NOMO-1 (cell line): ENCODE measurements around the gene ADRM1.

Experiments used
- DNase-seq, 2 experiments: peaks; one replicate each; lab custom pipeline; 2025; ENCODE audit not compliant: unreplicated experiment in 2 of 2; lab: John Stamatoyannopoulos, UW

The ADRM1 gene

GRCh38 chr20:62309198-62309944, 6.6 kb downstream of the ADRM1 start:
- no peak for DNase-seq

DNA sequence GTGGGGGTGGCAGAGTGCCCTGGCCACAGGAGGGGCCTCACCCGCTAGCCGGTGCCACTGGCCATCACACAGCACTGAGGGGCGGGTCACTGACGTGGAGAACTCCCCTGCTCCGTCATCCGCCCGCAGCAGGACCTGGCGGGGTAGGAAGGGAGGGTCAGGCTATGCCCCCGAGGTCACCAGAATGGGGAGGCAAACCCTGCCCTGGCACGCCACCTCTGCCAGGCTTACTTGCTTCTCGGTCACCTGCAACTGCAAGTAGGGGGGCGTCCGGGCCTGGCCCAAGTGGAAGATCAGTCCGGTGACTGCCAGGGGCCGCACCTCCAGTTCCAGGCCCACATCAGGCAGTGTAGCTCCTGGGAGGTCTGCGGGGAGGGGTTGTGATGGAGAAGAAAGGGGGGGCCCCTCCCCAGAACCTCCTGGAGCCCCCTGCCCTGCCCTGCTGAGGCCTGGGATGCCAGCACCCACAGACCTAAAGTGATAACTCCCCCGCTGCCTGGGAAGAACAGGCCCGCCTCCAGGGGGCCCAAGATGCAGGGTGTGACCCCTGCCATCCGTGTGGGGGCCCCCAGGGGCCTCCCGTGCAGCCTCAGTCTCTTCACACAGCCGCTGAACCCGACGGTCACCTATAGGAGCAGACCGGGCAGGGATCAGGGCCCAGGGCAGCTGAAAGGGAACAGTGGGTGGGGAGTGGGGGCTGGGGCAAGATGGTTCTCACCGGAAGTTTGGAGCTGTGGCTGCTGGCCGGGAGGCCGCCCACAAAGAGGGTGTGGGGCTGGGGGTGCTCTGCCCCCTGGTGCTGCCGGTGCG, 7.4 kb downstream of the ADRM1 start:
- DNase-seq, result no peak

DNA sequence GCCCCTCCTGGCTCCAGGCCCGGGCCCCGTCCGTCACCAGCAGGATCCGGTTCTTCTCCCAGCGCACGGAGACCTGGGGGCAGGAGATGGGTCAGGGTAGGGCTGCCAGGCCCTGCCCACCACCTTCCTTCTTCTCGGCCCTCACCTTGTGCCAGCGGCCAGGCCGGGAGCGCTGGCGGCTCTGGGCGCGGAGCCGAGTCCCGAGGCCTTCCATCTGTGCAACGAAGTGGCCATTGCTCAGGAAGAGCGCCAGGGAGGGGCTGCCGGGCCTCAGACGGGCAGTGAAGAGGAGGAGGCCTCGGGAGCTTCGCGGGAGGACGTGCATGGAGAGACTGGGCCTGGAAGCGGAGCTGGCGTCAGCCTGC, 7.9 kb downstream of the ADRM1 start:
- no peak for DNase-seq

DNA sequence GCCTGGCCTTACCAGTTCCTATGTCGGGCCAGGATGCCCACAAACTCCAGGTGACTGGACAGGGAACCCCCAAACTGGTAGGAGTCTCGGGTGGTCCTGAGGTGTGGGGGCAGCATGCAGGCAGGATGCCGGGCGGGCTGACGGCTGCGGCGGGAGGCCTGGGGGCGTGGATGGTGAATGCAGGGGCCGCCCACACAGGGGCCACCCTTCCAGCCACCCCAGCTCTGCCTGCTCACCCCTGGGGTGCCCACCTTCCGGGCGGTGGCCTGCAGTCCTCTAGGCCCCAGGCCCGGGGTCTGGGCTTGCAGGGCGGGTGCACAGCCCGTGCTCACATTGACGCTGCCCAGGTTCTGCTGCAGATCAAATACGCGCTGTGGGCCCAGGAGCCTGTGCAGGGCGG, 8.4 kb downstream of the ADRM1 start:
- no peak for DNase-seq

- DNase-seq, result no peak
Measured at GRCh38 chr20:62311832-62312661, 9.2 kb downstream of the ADRM1 start.

- DNase-seq, result no peak
Measured at GRCh38 chr20:62312662-62312977, 9.8 kb downstream of the ADRM1 start.

GRCh38 chr20:62313021-62313420, 10.2 kb downstream of the ADRM1 start:
- DNase-seq, result no peak

GRCh38 chr20:62313460-62314338, 10.9 kb downstream of the ADRM1 start:
- DNase-seq, result no peak

GRCh38 chr20:62314339-62314638, 11.5 kb downstream of the ADRM1 start:
- DNase-seq, result no peak

GRCh38 chr20:62314711-62315302, 12.0 kb downstream of the ADRM1 start:
- DNase-seq, result no peak

DNA sequence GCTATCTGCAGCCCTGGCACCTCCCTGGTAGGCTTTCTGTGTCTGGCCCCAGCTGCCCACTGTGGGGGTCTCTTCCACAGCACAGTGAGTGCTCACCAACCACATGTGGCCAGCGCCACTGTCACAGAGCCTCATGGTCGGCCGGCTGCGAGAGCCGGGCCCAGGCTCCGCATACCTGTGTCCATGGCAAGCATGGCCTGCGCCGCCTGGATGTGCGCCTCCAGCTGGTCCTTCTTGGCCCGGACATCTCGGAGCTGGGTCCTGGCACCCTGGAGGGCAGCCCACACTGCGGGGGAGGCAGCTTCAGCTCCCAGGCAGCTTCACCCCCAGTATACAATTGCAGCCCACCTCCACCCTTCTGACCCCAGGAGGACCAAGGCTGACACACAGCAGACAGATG, 13.0 kb downstream of the ADRM1 start:
- no peak for DNase-seq

DNA sequence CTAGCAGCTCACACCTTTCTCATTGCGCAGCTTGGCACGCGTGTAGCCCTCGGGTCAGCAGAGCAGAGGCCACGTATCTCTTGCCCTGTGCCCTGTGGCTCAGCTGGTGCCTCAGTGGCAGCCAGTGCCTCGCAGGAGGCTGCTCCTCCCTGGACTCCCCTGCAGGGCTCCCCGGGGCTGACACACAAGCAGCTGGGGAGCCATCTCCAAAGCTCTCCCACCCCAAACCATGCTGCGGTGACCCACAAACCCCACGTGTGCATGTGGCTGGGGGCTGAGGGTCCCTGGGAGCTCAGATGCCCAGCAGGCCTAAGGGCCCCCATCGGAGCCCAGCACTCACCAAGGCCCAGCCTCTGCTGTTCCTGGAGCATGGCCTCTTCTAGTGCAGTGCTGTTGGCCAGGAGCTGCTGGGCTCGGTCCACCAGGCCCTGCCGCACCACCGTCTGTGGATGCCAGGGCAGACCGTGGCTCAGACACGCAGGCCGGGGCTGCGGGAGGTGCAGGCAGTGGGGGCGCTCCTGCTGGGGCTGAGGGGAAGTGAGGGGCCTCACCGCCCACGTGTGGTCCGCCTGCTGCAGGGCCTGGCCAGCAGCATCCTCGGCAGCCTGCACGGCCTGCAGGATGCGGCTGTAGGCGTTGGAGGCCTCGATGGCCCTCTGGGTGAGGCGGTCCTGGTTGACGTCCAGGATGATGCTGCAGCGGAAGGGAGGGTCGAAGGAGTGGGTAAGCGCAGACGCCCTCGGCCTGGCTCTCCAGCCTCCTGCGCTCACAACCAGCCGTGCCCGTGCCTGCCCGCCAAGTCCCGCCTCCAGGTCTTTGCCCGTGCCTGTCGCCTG, 13.8 kb downstream of the ADRM1 start:
- DNase-seq, result no peak

- DNase-seq, result no peak
Measured at GRCh38 chr20:62317167-62317655, 14.4 kb downstream of the ADRM1 start.

GRCh38 chr20:62318400-62319345, 15.9 kb downstream of the ADRM1 start:
- no peak for DNase-seq

- no peak for DNase-seq
Measured at GRCh38 chr20:62319346-62319909, 16.6 kb downstream of the ADRM1 start.

DNA sequence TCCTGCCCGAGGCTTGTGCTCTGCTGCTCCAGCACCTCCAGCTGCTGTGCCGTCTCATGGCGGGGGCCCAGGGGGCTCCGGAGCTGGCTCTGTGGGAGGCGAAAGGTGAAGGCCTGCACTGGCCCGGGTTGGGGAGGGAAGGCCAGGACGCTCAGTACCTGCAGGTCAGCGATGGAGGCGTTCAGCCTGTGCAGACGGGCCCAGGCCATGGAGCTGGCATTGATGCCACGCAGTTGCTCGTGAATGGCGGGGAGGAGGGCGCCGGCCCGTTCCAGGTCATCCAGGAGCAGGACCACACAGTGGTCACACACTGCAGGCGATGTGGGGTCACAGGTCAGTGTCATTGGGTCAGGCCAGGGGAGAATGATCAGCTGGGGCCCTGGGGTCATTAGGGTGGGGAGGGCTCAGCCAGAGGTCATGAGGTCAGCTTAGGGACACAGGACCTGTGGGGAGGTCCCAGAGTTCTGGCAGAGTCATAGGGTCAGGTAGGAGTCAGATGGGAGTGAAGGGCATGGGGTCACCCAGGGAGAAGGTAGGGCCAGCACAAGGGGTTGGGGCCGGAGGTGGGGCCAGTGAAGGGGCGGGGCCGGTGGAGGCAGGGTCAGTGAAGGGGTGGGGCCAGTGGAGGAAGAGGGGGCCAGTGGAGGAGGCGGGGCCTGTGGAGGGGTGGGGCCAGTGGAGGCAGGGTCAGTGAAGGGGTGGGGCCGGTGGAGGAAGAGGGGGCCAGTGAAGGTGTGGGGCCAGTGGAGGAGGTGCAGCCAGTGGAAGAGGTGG, 18.0 kb downstream of the ADRM1 start:
- DNase-seq, result no peak

- no peak for DNase-seq
Measured at GRCh38 chr20:62321521-62321948, 18.7 kb downstream of the ADRM1 start.
